Ovary (tissue), 9 donors: ENCODE measurements around the gene CA10. TPM values are rescaled to one million over a fixed set of nuclear protein-coding genes. Genes with fewer than 3 reads are reported as not detected.

Experiments
- DNase-seq, 5 donors: peaks; one replicate each; pipeline ENCODE4 v3.0.0-alpha.2; 2019 to 2020
- H3K27ac ChIP-seq, 2 donors: fragments of 200-600 bp; one replicate each; pipeline versions ENCODE4 v1.5.1 to v1.8.0; 2019 to 2022
- H3K27me3 ChIP-seq: fragments of 200-600 bp; one replicate; pipeline ENCODE4 v1.8.0; 2022
- H3K36me3 ChIP-seq: fragments of 200-600 bp; sonication (generic); one replicate; pipeline ENCODE4 v1.5.1; 2019
- H3K4me1 ChIP-seq: one replicate; pipeline ENCODE4 v1.8.1; 2013; ENCODE audit warnings: mild to moderate bottlenecking, moderate library complexity; ENCODE audit not compliant: insufficient read depth
- H3K4me3 ChIP-seq: fragments of 200-600 bp; sonication (generic); one replicate; pipeline ENCODE4 v1.5.1; 2017
- H3K9me3 ChIP-seq, 2 donors: fragments of 200-600 bp in 1 of 2; sonication (generic) in 1 of 2; one replicate each; pipeline versions ENCODE4 v1.5.1 to v1.8.1; 2013 to 2019; ENCODE audit warnings: mild to moderate bottlenecking in 1 of 2, moderate library complexity in 1 of 2
- EP300 ChIP-seq: sonication (generic); formaldehyde crosslinking; IDR thresholded peaks from one replicate; pipeline ENCODE4 v1.6.1; 2017; ENCODE audit warnings: antibody characterized with exemption
- POLR2A ChIP-seq: fragments of 450-650 bp; IDR thresholded peaks from one replicate; pipeline ENCODE4 v1.6.1; 2017; ENCODE audit warnings: antibody characterized with exemption, mild to moderate bottlenecking, moderate library complexity
- WGBS, 3 donors: extraction: QIAGEN DNeasy Blood & Tissue Kit in 1 of 3; methylation state at CpG; one replicate each; pipeline versions ENCODE4 v1.1.5 to v1.1.7; 2013 to 2017; 5-methylcytosine and 5-hydroxymethylcytosine counted together
- intact Hi-C, 4 donors: fragments of 100-400 bp; cut with DNase I; formaldehyde crosslinking; loops; one replicate each; pipeline versions ENCODE4 v1.11.0 to v1.15.1; 2022 to 2023
- polyA plus RNA-seq, 2 donors: library from polyadenylated mRNA; stranded (reverse); fragments of 200-250 nt in 1 of 2; fragments of 350-450 nt in 1 of 2; fragmentation: Illumina TruSeq in 1 of 2; extraction: RNeasy Lipid Tissue Mini Kit (QIAGEN cat#74804) in 1 of 2; gene quantifications; one replicate each; pipeline ENCODE4 v1.2.3, GENCODE V29; 2013 to 2014
- total RNA-seq, 7 donors: library from RNA; depleted of rRNA in 2 of 7; stranded (reverse); fragments of >200 nt in 2 of 7; fragmentation: NEBNext Ultra II Directional in 3 of 7; extraction: Animal tissue kit (Norgen Biotek cat#: 25700) in 3 of 7; gene quantifications; one replicate each; pipeline versions ENCODE4 v1.1.0 to v1.2.4, GENCODE V29; 2016 to 2023
- TF ChIP-seq, protein P1 (sequence below), 3 donors: fragments of 450-650 bp in 2 of 3; fragments of 200-600 bp in 1 of 3; IDR thresholded peaks; one replicate each; pipeline versions ENCODE4 v1.5.1 to v1.8.0; 2016 to 2022; ENCODE audit warnings: antibody characterized with exemption in 3 of 3, mild to moderate bottlenecking in 1 of 3
- donor health status: DM: no; HTN: no; CAD: no; lungs with moderate emphysema.
- donor health status: DM: no; HTN: no; CAD: no.
- donor health status: Bipolar disorder and iron deficiency.
- donor health status: DM: yes; HTN: yes; CAD: no.
- donor health status: DM: no; HTN: no; CAD: no.
- donor health status: DM: yes; HTN: yes; CAD: no.

CA10 gene
- total and polyA plus RNA-seq, 9 donors, result 0.34 to 4.3 (median 1.2) TPM; not detected in 2

GRCh38 chr17:51971121-51971520, 187.4 kb downstream of the CA10 start:
- WGBS, 3 donors, result 64 to 83% (median 69%) methylated on average over 1 of the region's 1 CpG
- TF ChIP-seq, protein P1, sequence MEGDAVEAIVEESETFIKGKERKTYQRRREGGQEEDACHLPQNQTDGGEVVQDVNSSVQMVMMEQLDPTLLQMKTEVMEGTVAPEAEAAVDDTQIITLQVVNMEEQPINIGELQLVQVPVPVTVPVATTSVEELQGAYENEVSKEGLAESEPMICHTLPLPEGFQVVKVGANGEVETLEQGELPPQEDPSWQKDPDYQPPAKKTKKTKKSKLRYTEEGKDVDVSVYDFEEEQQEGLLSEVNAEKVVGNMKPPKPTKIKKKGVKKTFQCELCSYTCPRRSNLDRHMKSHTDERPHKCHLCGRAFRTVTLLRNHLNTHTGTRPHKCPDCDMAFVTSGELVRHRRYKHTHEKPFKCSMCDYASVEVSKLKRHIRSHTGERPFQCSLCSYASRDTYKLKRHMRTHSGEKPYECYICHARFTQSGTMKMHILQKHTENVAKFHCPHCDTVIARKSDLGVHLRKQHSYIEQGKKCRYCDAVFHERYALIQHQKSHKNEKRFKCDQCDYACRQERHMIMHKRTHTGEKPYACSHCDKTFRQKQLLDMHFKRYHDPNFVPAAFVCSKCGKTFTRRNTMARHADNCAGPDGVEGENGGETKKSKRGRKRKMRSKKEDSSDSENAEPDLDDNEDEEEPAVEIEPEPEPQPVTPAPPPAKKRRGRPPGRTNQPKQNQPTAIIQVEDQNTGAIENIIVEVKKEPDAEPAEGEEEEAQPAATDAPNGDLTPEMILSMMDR (IDR thresholded peaks at IDR 0.05), result no peak
- no peak for TF ChIP-seq EP300
- no peak for TF ChIP-seq POLR2A
- intact Hi-C loops, result no loop called here
- no peaks in the 10 kb centered on the region for H3K27me3 ChIP-seq
- no peak overlapping the region for H3K4me3 ChIP-seq
- H3K9me3 ChIP-seq, result no peaks in the 10 kb centered on the region
- DNase-seq, result no peak
- no peak overlapping the region for H3K27ac ChIP-seq
- H3K36me3 ChIP-seq, result no peaks in the 10 kb centered on the region
- no peaks in the 10 kb centered on the region for H3K4me1 ChIP-seq

DNA sequence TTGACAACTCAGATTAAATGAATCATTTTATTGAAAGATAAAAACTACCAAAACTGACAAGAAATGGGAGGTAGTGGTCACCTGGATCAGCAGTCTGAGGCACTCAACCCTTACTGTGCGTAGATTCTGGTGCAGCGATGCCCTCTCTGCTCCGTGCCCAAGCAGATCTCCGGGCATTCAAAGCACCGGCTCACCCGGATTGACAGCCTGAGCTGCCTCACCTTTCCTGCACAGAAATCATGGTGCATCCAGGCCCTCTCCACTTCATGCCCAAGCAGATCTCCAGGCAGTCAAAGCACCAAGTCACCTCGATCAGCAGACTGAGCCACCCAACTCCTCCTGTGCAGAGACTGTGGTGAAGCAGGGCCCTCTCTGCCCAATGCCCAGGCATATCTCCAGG, 196.8 kb downstream of the CA10 start:
- WGBS, 3 donors, result 94 to 96% (median 95%) methylated on average over 7 of the region's 7 CpGs
- Histone ChIP-seq H3K27me3 (no peaks in the 10 kb centered on the region), H3K4me1 (no peaks in the 10 kb centered on the region), H3K36me3 (no peaks in the 10 kb centered on the region), H3K4me3 (no peak overlapping the region), H3K27ac (no peak overlapping the region), H3K9me3 (no peaks in the 10 kb centered on the region)
- intact Hi-C loops, result no loop called here
- TF ChIP-seq, protein P1 (IDR thresholded peaks at IDR 0.05), result no peak
- no peak for TF ChIP-seq POLR2A
- TF ChIP-seq EP300, result no peak
- DNase-seq, result no peak

- no peak for DNase-seq
- H3K36me3 ChIP-seq, result no peaks in the 10 kb centered on the region
- intact Hi-C loops, result no loop called here
- TF ChIP-seq, protein P1 (IDR thresholded peaks at IDR 0.05), result no peak
- TF ChIP-seq EP300 (no peak), POLR2A (no peak)
- no peak overlapping the region for H3K27ac ChIP-seq
- H3K9me3 ChIP-seq, result no peaks in the 10 kb centered on the region
- no peaks in the 10 kb centered on the region for H3K27me3 ChIP-seq
- WGBS, 3 donors, result 62 to 67% (median 64%) methylated on average over 5 of the region's 5 CpGs
- no peak overlapping the region for H3K4me3 ChIP-seq
- H3K4me1 ChIP-seq, result no peaks in the 10 kb centered on the region
Measured at GRCh38 chr17:51957786-51958185, 200.7 kb downstream of the CA10 start.

GRCh38 chr17:51955245-51955644, 203.3 kb downstream of the CA10 start:
- WGBS, 3 donors, result 82 to 91% (median 85%) methylated on average over 2 of the region's 2 CpGs
- TF ChIP-seq POLR2A (no peak), EP300 (no peak)
- TF ChIP-seq, protein P1 (IDR thresholded peaks at IDR 0.05), result no peak
- Histone ChIP-seq H3K36me3 (no peaks in the 10 kb centered on the region), H3K27me3 (no peaks in the 10 kb centered on the region), H3K4me1 (no peaks in the 10 kb centered on the region), H3K9me3 (no peaks in the 10 kb centered on the region), H3K4me3 (no peak overlapping the region), H3K27ac (no peak overlapping the region)
- DNase-seq, result no peak
- intact Hi-C loops, result no loop called here
